ENCODE results near the gene CCNF.

CCNF gene

GRCh38 chr16:2487903-2488531, 58.8 kb downstream of the CCNF start:
- DNase-seq: peak; percentile 69 to 88 (median 80)

- DNase-seq: no peak
Observed at GRCh38 chr16:2489581-2489980, 60.3 kb downstream of the CCNF start.

GRCh38 chr16:2490190-2491105, 61.2 kb downstream of the CCNF start:
- DNase-seq: no peak

- DNase-seq: no peak
Observed at GRCh38 chr16:2492292-2492691, 63.0 kb downstream of the CCNF start.

GRCh38 chr16:2493605-2494004, 64.4 kb downstream of the CCNF start:
- no peak for DNase-seq

- no peak for DNase-seq
Observed at GRCh38 chr16:2494616-2495015, 65.4 kb downstream of the CCNF start.

- DNase-seq: no peak
Observed at GRCh38 chr16:2495041-2495440, 65.8 kb downstream of the CCNF start.

GRCh38 chr16:2496223-2497115, 67.2 kb downstream of the CCNF start:
- no peak for DNase-seq

- no peak for DNase-seq
Observed at GRCh38 chr16:2497116-2497630, 67.9 kb downstream of the CCNF start.

GRCh38 chr16:2497695-2498484, 68.6 kb downstream of the CCNF start:
- DNase-seq: no peak

- no peak for DNase-seq
Observed at GRCh38 chr16:2498531-2499253, 69.4 kb downstream of the CCNF start.

GRCh38 chr16:2499454-2499853, 70.2 kb downstream of the CCNF start:
- DNase-seq: no peak

GRCh38 chr16:2499890-2500429, 70.7 kb downstream of the CCNF start:
- DNase-seq: no peak

GRCh38 chr16:2500430-2500917, 71.2 kb downstream of the CCNF start:
- no peak for DNase-seq

- DNase-seq: peak; percentile 89 to 94 (median 94)
Observed at GRCh38 chr16:2500918-2501750, 71.9 kb downstream of the CCNF start.

GRCh38 chr16:2501946-2502895, 73.0 kb downstream of the CCNF start:
- no peak for DNase-seq

GRCh38 chr16:2505695-2506094, 76.4 kb downstream of the CCNF start:
- no peak for DNase-seq

- DNase-seq: peak; percentile 82 to 92 (median 90)
Observed at GRCh38 chr16:2507052-2507659, 77.9 kb downstream of the CCNF start.

Data from suppressor macrophage (primary cell).